GM21717 (cell line): ENCODE results near the gene ADGRG7.
"Not testable (repeated sequence)": the region's sequence is repeated elsewhere in the genome, so short reads cannot be mapped to it uniquely, and the experiment has no call there.

Source experiments
- ATAC-seq: cut with Tn5 transposase; IDR thresholded peaks from one replicate; pipeline ENCODE4 v1.9.1; 2021; ENCODE audit warnings: mild to moderate bottlenecking, moderate library complexity; ENCODE audit not compliant: unreplicated experiment

ADGRG7 gene, protein sequence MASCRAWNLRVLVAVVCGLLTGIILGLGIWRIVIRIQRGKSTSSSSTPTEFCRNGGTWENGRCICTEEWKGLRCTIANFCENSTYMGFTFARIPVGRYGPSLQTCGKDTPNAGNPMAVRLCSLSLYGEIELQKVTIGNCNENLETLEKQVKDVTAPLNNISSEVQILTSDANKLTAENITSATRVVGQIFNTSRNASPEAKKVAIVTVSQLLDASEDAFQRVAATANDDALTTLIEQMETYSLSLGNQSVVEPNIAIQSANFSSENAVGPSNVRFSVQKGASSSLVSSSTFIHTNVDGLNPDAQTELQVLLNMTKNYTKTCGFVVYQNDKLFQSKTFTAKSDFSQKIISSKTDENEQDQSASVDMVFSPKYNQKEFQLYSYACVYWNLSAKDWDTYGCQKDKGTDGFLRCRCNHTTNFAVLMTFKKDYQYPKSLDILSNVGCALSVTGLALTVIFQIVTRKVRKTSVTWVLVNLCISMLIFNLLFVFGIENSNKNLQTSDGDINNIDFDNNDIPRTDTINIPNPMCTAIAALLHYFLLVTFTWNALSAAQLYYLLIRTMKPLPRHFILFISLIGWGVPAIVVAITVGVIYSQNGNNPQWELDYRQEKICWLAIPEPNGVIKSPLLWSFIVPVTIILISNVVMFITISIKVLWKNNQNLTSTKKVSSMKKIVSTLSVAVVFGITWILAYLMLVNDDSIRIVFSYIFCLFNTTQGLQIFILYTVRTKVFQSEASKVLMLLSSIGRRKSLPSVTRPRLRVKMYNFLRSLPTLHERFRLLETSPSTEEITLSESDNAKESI

GRCh38 chr3:100609305-100609704 is at the start of gene ADGRG7:
Gene ADGRG7, plus strand, starts transcription at chr3:100609601. Its CDS starts 256 bp downstream, at chr3:100609857.
- no peak for ATAC-seq

DNA sequence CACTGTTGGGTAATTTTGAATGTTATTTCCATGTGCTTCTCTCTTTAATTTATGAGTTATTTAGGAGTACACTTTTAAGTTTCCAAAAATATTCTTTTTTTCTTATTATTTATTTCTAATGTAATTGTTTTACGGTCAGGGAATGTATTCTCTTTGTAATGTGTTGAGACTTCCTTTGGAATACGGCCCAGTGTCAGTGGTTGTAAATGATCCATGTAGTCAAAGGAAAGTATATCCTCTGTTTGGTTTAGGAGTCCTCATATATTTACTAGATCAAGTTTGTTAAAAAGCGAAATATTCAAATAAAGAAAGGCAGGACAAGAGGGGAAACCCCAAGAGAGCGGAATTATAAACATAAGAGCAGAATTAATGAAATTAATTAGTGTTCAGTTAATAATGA is 49.0 kb upstream of the ADGRG7 start:
- ATAC-seq: no peak

GRCh38 chr3:100561459-100562158 is 47.8 kb upstream of the ADGRG7 start:
- no peak for ATAC-seq

DNA sequence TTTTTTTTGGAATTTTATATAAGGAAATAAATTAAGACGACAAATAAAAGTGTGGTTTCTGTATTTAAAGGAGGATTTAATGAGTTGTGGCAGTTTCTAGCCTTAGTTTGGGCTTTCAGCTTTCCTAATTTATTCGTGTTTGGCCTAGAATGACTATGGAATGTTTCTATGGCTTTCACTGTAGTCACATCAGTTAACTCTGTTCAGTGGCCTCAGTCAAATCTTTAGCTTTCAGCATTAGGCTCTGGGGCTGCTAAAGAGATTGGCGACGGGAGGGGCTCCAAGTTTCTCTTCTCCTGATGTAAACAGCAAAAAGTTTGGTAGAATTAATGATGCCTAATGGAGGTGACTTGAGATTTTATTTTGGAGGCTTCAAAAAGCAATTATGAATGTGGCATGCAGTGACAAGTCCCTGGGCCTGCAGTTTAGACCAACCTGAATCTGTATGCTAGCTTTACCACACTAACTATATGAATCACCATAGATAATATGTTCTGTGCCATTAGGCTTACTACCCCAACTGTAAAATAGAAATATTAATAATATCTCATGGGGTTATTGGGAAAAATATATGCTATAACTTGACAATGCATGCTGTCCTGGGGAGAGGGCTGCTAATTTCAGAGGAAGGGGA is 47.1 kb upstream of the ADGRG7 start:
- no peak for ATAC-seq

GRCh38 chr3:100563228-100563627 is 46.2 kb upstream of the ADGRG7 start:
- ATAC-seq: no peak

DNA sequence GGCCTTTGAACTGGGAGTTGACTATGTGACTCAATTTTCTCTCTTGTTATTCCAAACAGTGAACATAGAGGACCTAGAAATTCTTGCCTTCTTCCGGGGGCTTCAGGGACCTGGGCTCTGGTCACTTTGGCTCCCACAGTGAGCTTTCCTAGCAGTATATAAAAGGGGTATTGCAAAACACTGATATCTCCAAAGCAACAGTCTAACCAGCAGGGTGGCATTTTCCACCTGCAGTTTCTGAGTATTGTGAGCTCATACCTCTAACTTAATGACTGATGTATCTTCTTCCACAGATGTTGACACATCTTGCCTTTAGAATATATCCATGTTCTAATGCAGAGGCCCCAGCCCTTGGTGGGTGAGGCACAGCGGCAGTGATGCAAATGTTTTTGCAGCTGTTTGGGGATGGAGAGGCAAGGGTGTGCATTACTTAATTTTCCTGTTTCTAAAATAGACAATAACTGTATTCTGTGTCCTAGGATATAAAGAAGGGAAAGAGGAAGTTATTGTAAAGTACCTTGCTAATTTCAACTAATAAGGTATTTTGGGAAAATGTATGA is 45.7 kb upstream of the ADGRG7 start:
- no peak for ATAC-seq

- no peak for ATAC-seq
Observed at GRCh38 chr3:100570811-100571210, 38.6 kb upstream of the ADGRG7 start.

GRCh38 chr3:100574536-100574935 is 34.9 kb upstream of the ADGRG7 start:
- no peak for ATAC-seq

- ATAC-seq: no peak
Observed at GRCh38 chr3:100575704-100576103, 33.7 kb upstream of the ADGRG7 start.

- ATAC-seq: no peak
Observed at GRCh38 chr3:100577382-100578008, 31.9 kb upstream of the ADGRG7 start.

- ATAC-seq: no peak
Observed at GRCh38 chr3:100578646-100579045, 30.8 kb upstream of the ADGRG7 start.

DNA sequence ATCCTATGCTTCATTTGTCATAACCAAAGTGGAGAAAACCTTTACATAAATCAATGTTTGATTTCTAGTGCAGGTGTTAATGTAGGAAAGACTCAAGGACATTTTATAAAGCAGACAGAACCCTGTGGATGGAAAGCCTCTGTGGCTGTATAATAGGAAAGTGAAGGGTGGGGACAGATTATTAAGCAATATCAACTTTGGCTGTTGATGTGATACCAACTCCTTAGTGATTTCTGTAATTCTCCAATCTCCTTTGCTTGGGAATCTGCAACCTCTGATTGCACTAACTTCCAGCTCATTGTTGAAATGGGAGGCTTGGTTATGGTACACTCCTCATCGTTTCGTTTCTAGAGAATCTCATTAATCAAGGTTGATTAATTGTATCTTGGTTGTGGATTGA is 29.3 kb upstream of the ADGRG7 start:
- ATAC-seq: no peak

- ATAC-seq: no peak
Observed at GRCh38 chr3:100581650-100582049, 27.8 kb upstream of the ADGRG7 start.

DNA sequence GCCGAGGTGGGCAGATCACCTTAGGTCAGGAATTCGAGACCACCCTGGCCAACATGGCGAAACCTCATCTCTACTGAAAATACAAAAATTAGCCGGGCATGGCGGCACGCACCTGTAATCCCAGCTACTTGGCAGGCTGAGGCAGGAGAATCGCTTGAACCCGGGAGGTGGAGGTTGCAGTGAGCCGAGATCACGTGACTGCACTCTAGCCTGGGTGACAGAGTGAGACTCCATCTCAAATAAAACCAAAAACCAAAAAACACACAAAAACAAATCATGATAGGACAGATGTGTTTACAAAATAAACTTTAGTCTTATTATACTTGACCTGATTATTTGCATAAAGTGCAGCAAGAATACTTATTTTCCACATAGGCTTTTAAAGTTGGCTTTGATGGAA is 27.2 kb upstream of the ADGRG7 start:
- not testable (repeated sequence) for ATAC-seq

GRCh38 chr3:100584101-100584660 is 25.2 kb upstream of the ADGRG7 start:
- no peak for ATAC-seq

GRCh38 chr3:100586832-100587231 is 22.6 kb upstream of the ADGRG7 start:
- ATAC-seq: no peak

GRCh38 chr3:100588251-100588650 is 21.1 kb upstream of the ADGRG7 start:
- ATAC-seq: no peak

DNA sequence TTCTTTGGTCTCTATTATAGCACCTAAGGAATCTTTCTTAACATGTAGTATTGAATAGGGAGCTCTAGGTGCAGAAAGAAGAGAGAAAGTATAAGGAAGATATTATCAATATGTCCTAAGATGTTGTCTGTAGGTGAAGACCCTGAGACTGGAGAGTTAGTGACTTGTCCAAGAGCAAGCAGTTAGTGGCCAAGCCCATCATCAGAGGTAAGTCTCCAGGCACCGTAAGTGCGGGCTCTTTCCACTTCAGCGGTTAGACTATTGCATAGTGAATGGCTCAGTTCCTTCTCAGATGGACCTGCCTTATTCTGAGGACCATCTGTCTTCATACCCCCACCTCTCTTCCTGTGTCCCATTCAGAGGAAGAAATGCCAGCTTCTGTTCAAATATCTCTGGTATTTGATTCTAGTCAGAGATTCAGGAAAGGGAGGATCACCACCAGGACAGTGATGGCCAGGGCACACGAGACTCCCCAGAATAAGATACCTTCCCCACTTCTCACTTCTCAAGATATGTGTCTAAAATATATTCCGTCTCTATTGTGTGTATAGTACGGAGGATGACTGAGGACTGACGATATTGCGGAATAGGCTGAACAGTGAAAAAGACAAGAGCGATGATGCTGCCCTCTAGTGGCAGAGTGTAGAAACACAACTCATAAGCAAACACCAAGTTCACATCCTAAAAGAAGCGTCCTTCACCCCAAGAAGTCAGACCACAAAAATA is 19.1 kb upstream of the ADGRG7 start:
- no peak for ATAC-seq

DNA sequence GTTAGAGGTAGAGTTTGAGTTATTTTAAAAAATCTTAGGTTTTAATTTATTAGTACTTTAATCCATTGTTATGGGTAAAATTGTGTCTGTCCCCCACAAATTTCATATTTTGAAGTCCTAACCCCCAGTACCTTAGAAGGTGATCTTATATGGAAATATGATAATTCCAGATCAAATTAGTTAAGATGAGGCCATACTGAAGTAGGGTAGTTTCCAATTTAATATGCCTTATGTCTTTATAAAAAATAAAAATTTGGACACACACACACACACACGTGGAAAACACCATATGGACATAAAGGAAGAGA is 18.6 kb upstream of the ADGRG7 start:
- ATAC-seq: no peak
